NB4 (cell line): ENCODE measurements around the gene LHX5.

Source experiments
- MYC ChIP-seq: IDR thresholded peaks from 2 replicates; pipeline ENCODE4 v1.6.1; 2011; ENCODE audit warnings: low read depth, low read length
- POLR2A ChIP-seq: IDR thresholded peaks from 2 replicates; pipeline ENCODE4 v1.6.1; 2011; ENCODE audit warnings: mild to moderate bottlenecking; ENCODE audit not compliant: insufficient read length; ENCODE audit errors: extremely low read depth
- TF ChIP-seq, protein P1 (sequence below): IDR thresholded peaks from one replicate; pipeline ENCODE4 v1.5.1; 2012; ENCODE audit warnings: low read depth, low read length
- TF ChIP-seq, protein P2 (sequence below): IDR thresholded peaks from 2 replicates; pipeline ENCODE4 v1.6.1; 2011; ENCODE audit warnings: low read depth, low read length

DNA sequence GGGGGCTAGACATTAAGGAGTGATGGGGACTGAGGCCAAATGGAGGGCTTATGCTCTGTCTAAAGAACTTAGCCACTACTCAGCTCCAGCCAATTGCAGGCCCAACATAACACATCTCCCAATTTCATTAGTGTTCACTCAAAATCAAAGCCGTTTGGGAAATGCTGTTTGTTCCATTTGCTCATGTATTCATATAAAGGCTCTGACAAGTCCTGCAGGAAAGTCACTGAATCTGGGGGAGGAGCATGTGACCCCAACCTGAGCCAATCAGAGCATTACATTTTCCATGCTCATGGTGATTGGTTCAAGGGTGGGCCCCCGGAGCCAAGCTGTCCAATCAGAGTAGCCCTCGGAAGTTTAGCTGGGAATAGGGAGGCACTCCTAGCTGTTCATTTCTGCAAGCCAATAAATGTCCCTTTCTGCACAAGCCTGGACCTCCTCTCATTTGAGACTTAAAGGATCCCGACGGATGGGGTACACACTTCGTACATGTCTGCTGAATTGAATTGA is 28.6 kb downstream of the LHX5 start:
- TF ChIP-seq POLR2A, result no peak
- TF ChIP-seq, protein P1, sequence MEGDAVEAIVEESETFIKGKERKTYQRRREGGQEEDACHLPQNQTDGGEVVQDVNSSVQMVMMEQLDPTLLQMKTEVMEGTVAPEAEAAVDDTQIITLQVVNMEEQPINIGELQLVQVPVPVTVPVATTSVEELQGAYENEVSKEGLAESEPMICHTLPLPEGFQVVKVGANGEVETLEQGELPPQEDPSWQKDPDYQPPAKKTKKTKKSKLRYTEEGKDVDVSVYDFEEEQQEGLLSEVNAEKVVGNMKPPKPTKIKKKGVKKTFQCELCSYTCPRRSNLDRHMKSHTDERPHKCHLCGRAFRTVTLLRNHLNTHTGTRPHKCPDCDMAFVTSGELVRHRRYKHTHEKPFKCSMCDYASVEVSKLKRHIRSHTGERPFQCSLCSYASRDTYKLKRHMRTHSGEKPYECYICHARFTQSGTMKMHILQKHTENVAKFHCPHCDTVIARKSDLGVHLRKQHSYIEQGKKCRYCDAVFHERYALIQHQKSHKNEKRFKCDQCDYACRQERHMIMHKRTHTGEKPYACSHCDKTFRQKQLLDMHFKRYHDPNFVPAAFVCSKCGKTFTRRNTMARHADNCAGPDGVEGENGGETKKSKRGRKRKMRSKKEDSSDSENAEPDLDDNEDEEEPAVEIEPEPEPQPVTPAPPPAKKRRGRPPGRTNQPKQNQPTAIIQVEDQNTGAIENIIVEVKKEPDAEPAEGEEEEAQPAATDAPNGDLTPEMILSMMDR, result no peak
- TF ChIP-seq, protein P2, sequence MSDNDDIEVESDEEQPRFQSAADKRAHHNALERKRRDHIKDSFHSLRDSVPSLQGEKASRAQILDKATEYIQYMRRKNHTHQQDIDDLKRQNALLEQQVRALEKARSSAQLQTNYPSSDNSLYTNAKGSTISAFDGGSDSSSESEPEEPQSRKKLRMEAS, result no peak
- no peak for TF ChIP-seq MYC
